Aorta (tissue), 5 donors: ENCODE results near the gene RUVBL2. TPM values are rescaled to one million over a fixed set of nuclear protein-coding genes. Genes with fewer than 3 reads are reported as not detected.
"Not testable (repeated sequence)": the region's sequence is repeated elsewhere in the genome, so short reads cannot be mapped to it uniquely, and the experiment has no call there.

ENCODE experiments used
- ATAC-seq: fragments of 200-7000 bp; cut with Tn5 transposase; one replicate; pipeline ENCODE4 v1.9.1; 2022; ENCODE audit warnings: moderate library complexity; ENCODE audit not compliant: low FRiP score
- DNase-seq, 2 donors: peaks; one replicate each; pipeline ENCODE4 v3.0.0-alpha.2; 2020
- H3K27ac ChIP-seq, 2 donors: one replicate each; pipeline ENCODE4 v1.5.1; 2013; ENCODE audit warnings: low read length in 2 of 2, mild to moderate bottlenecking in 2 of 2, moderate library complexity in 2 of 2, control low read depth in 1 of 2, inconsistent platforms in 1 of 2, low read depth in 1 of 2
- H3K27me3 ChIP-seq, 2 donors: one replicate each; pipeline ENCODE4 v1.6.1; 2013; ENCODE audit warnings: control low read depth in 1 of 2, low read length in 1 of 2, mild to moderate bottlenecking in 1 of 2, moderate library complexity in 1 of 2; ENCODE audit not compliant: insufficient read depth in 2 of 2, control insufficient read depth in 1 of 2
- H3K36me3 ChIP-seq, 2 donors: one replicate each; pipeline ENCODE4 v1.6.1; 2013; ENCODE audit warnings: control low read depth in 1 of 2, low read length in 1 of 2, mild to moderate bottlenecking in 1 of 2; ENCODE audit not compliant: insufficient read depth in 2 of 2, control insufficient read depth in 1 of 2
- H3K4me1 ChIP-seq, 2 donors: one replicate each; pipeline ENCODE4 v1.6.1; 2013; ENCODE audit warnings: low read length in 2 of 2, control low read depth in 1 of 2, mild to moderate bottlenecking in 1 of 2, moderate library complexity in 1 of 2; ENCODE audit not compliant: insufficient read depth in 2 of 2, control insufficient read depth in 1 of 2
- H3K4me3 ChIP-seq, 2 donors: one replicate each; pipeline ENCODE4 v1.5.1; 2013; ENCODE audit warnings: low read length in 2 of 2, control low read depth in 1 of 2, mild to moderate bottlenecking in 1 of 2
- H3K9me3 ChIP-seq: one replicate; pipeline ENCODE4 v1.6.1; 2013; ENCODE audit warnings: mild to moderate bottlenecking, low read length; ENCODE audit not compliant: control insufficient read depth
- WGBS, 2 donors: extraction: QIAGEN DNeasy Blood & Tissue Kit; methylation state at CpG; one replicate each; pipeline ENCODE4 v1.1.7; 2013; 5-methylcytosine and 5-hydroxymethylcytosine counted together
- intact Hi-C, 2 donors: fragments of 100-400 bp; cut with DNase I; formaldehyde crosslinking; loops; one replicate each; pipeline versions ENCODE4 v1.14.2 to v1.15.0; 2022
- polyA plus RNA-seq, 2 donors: library from polyadenylated mRNA; stranded (reverse); fragments of 200-250 nt; gene quantifications; one replicate each; pipeline ENCODE4 v1.2.3, GENCODE V29; 2013
- total RNA-seq, 2 donors: library from RNA; stranded (reverse); fragmentation: NEBNext Ultra II Directional; extraction: Animal tissue kit (Norgen Biotek cat#: 25700); gene quantifications; one replicate each; pipeline ENCODE4 v1.2.1, GENCODE V29; 2021
- donor health status: healthy with polysubstance abuse.
- donor health status: Bipolar disorder and iron deficiency.
- donor health status: DM: no; HTN: no; CAD: no.
- donor health status: DM: no; HTN: no; CAD: no.
- donor health status: DM: yes; HTN: yes; CAD: no.

RUVBL2 gene
- total and polyA plus RNA-seq, 4 donors, result 28.9 to 62.2 (median 38.3) TPM

DNA sequence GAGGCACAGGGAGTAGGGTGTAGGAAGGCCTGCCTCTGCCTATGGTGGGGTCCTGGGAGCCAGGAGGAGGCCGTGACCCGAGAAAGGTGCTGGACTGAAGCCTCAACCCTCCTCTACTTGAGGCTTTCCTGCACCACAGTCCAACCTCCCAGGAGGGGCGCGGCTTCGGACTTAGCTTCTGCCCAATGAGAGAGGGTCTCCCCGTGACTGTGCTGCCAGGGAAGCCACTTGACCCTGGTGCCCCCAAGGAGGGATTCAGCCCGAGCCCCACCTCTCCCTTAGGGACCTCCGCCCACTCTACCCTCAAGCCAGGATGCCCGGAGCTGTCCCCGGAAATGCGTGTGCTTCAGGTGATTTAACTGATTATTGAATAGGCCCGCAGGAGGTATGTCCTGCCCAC is 55.3 kb downstream of the RUVBL2 start, which contains the start of gene CGB8:
Gene CGB8, minus strand, starts transcription at position 101 of the 400 bp plus-strand sequence. CDS start 372 bp downstream, outside the sequence.
- H3K27ac ChIP-seq, intact Hi-C loops, H3K4me1 ChIP-seq, H3K36me3 ChIP-seq, H3K4me3 ChIP-seq, DNase-seq, H3K27me3 ChIP-seq, H3K9me3 ChIP-seq, ATAC-seq: not testable (repeated sequence)
- 70 to 79% methylated on average over 8 to 12 of the region's 12 CpGs for WGBS, 2 donors

DNA sequence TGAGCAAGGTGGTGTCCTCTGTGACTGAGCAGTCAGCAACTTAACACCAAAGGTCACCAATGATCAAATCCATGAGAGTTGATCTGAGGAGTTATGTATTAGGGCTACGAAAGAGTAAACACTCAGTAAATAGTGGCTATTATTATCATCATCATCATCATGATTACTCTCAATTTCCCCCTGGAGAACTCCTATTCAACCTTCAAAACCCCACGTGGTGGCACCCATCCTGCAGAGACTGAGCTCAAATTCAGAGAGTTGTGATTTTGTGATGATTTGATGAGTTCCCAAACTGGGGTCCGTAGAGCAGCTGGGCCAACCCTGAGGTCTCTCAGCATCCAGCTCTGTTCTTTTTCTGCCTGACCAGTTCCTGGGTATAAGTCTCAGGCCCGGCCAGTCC is 56.1 kb downstream of the RUVBL2 start:
- DNase-seq, H3K9me3 ChIP-seq, H3K4me1 ChIP-seq, ATAC-seq, intact Hi-C loops, H3K27ac ChIP-seq, H3K4me3 ChIP-seq, H3K36me3 ChIP-seq, H3K27me3 ChIP-seq: not testable (repeated sequence)
- 83 to 89% methylated on average over 3 of the region's 4 CpGs for WGBS, 2 donors

DNA sequence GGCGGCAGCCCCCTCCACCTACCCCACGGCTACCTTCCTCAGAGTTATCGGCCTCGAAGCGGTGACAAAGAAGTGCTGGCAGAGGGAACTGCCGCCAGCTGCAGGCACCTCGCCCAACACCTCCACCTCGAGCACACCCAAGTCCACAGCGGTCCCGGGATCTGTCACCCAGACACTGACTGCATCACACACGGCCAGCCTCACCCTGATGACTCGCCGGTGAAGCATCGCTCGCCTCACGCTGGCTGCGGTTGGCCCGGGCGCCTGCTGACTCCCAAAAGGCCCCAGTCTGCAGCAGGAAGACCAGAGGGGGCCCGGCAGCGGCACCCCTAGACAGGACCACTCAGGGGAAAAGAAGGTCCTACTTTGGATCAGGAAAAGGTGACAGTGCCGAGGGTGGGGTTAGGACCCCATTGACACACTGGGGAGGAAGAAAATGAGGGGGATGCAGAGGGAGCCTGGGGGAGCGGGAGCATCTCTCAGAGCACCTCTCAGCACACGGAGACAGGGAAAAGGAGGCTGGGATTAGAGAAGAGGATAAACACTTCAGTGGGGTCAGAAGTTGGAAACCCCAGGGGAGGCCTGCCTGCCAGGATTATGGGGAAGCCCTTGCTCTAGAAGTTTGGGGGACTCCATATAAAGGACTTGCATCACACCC is 56.8 kb downstream of the RUVBL2 start:
- WGBS, 2 donors, result 78 to 80% methylated on average over 24 of the region's 24 CpGs
- ATAC-seq, DNase-seq, H3K36me3 ChIP-seq, H3K4me3 ChIP-seq, H3K4me1 ChIP-seq, intact Hi-C loops, H3K9me3 ChIP-seq, H3K27ac ChIP-seq, H3K27me3 ChIP-seq: not testable (repeated sequence)

DNA sequence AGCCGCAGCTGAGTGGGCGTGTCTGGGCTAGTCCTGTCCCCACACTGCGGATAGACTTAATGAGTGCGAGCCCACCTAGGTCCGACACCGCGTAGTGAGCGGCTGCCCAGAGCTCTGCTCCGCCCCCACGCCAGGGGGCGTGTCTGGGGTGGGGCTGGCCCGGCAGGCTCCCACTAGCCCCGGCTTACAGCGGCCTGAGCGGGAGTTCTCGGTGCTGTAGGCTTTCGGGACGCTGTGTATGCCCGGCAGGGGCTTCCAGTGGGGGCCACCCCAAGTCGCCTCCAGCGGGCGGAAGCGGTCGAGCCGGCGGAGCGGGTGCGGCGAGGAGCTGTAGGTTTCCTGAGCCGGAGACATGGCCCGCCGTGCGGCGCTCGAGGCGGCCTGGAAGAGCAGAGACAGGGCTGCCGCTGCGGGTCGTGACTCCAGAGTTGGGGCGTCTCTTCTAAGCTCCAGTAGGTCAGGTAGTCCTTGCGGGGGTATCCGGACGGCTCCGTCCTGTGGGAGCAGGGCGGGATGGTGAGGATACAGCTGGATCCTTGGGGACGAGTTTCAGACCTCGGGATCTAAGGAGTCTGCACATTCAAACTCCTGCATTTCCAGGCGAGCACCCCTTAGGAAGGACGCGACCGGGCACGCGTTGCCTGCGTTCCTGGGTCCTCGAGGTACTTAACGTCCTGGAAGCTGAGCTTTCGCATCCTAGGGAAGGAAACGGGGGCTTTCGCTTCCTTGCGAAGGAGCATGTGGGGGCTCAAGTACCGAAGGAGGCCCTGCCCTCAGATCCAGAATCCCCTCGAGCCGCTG is 62.6 kb downstream of the RUVBL2 start:
- DNase-seq (peak; percentile 68 to 89), ATAC-seq (peak; percentile 88)
- Histone ChIP-seq H3K4me1 (no peaks in the 10 kb centered on the region), H3K27ac (no peak overlapping the region), H3K27me3 (no peaks in the 10 kb centered on the region), H3K36me3 (no peaks in the 10 kb centered on the region), H3K4me3 (peak overlapping the region; percentile 31 to 37), H3K9me3 (no peaks in the 10 kb centered on the region)
- 1% methylated on average over 63 of the region's 63 CpGs for WGBS, 2 donors
- intact Hi-C loops, result no loop called here

DNA sequence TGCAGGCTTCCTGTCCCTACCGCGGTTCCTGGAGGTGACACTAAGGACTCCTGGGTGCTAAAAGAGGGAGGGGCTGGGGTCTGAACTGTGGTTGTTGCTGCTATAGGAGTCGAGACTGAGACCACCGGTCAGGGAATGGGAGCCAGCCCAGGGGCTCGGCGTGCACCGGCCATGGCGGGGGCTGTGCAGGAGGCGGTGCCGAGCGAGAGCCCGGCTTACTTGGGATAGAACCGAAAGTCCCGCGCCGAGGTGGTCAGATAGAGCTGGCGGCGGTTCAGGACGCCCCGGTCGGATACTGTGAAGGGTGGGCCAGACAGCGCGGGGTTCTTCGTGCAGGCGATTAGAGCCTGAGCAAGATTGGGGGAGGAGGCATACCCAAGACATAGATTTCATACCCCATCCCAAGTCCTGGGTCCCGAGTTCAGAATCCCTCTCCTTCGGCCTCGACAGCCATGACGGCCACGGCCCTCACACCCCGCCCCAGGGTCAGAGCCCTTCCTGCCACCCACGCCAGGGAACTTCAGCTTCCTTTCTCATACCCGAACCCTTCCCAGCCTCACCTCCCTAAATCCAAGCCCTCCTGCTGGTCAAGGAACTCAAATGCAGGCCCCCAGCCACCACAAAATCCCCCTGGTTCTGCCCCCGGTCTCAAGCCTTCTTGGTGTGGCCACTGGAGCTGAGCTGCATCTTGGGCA is 63.4 kb downstream of the RUVBL2 start:
- DNase-seq, H3K4me1 ChIP-seq, H3K27ac ChIP-seq, H3K27me3 ChIP-seq, intact Hi-C loops, H3K9me3 ChIP-seq, H3K36me3 ChIP-seq: not testable (repeated sequence)
- WGBS, 2 donors, result 2 to 3% methylated on average over 27 to 34 of the region's 34 CpGs
- peak; percentile 43 for ATAC-seq
- peak overlapping the region in 1 of 2 donors; percentile 30 for H3K4me3 ChIP-seq

DNA sequence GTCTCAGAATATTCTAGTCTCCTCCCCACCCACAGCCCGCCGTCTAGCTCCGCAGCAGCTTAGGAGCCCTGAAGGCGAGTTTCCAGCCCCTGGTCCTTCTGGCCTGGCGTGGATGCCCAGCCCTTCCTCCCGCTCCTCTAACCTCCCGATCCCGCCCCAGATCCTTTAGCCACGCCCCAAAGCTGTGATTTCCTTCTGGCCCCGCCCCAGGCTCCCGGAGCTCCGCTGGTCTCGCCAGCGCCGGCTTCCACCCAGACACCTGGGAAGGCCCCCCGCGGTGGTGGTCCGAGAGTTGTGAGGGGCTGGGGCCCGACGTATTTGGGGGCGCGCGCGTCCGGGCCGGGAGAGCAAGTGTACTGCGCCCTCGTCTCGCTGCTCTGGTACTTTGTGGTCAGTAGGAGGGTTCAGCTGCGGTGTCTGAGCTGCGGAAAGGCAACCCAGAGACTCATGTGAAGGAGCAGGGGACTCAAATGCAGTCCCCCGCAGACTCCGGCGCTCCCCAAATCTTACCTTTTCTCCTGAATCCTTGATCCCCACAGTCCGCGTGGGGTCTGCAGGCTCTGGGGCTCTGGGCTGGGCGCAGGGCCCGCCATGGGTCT is 64.0 kb downstream of the RUVBL2 start, which contains the start of gene CGB7:
Gene CGB7, minus strand, starts transcription at position 114 of the 599 bp plus-strand sequence. CDS start 2,374 bp downstream, outside the sequence.
- Histone ChIP-seq H3K4me1 (no peaks in the 10 kb centered on the region), H3K9me3 (no peaks in the 10 kb centered on the region), H3K27ac (no peak within 1 kb of the TSS), H3K4me3 (peak within 1 kb of the TSS in 1 of 2 donors; percentile 30), H3K36me3 (no peaks in the 10 kb centered on the region), H3K27me3 (no peaks in the 10 kb centered on the region)
- 1 to 3% methylated on average over 34 to 38 of the region's 38 CpGs for WGBS, 2 donors
- DNase-seq (peak; percentile 82 to 92), ATAC-seq (peak; percentile 71)
- intact Hi-C loops, result no loop called here

DNA sequence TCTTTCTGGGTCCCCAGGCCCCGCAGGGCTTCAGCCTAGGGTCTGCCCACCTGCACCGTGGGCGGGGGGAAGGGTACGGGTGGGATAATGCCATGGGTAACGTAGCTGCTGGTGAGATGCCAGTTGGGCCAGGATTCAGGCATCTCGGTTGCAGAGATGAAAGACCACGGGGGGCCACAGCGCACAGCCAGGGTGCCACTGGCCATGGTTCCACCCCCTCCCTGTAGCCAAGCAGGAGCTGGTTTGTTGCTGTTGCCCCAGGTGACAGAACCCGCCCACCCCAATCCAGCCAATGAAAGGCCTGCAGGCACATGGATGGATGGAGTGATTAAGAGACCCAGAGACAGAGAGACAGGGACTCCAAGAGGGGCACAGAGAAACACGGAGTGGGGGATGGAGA is 64.9 kb downstream of the RUVBL2 start:
- ATAC-seq (no peak), DNase-seq (no peak)
- Histone ChIP-seq H3K9me3 (no peaks in the 10 kb centered on the region), H3K4me1 (no peaks in the 10 kb centered on the region), H3K27ac (no peak overlapping the region), H3K27me3 (no peaks in the 10 kb centered on the region), H3K4me3 (no peak overlapping the region), H3K36me3 (no peaks in the 10 kb centered on the region)
- intact Hi-C loops, result no loop called here
- 34 to 36% methylated on average over 10 of the region's 10 CpGs for WGBS, 2 donors

DNA sequence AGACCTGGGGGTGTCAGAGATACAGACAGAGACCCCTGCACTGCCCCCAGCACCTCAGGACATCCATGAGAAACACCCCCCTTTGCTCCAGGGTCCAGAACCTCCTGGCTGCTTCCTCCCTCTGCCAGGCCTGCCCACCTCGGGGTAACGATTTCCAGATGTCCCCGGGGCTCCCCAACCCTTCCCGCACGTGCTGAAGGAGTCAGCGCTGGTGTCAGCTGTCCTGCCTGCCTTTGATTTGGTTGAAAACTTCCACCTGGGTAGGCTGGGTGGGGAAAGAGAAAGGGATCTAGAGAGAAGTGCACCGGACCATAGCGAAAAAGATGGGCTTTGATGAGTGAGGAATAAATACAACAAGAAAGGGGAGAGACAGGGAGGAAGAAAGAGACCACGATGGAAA is 65.4 kb downstream of the RUVBL2 start:
- intact Hi-C loops, result no loop called here

More for the DNA sequence above, 65.4 kb downstream of the RUVBL2 start:
- Histone ChIP-seq H3K4me1 (no peaks in the 10 kb centered on the region), H3K27ac (no peak overlapping the region), H3K36me3 (no peaks in the 10 kb centered on the region), H3K9me3 (no peaks in the 10 kb centered on the region), H3K4me3 (no peak overlapping the region), H3K27me3 (no peaks in the 10 kb centered on the region)
- 59 to 62% methylated on average over 9 of the region's 9 CpGs for WGBS, 2 donors
- no peak for DNase-seq
- no peak for ATAC-seq
